ENCODE measurements around the gene PROM2. TPM values are rescaled to one million over a fixed set of nuclear protein-coding genes. Genes with fewer than 3 reads are reported as not detected.
A peak's percentile ranks its signal among the peaks of the same experiment; 100 is the strongest.

The PROM2 gene
- total RNA-seq, 1 donor from 2014 or later: 1.2 TPM

DNA sequence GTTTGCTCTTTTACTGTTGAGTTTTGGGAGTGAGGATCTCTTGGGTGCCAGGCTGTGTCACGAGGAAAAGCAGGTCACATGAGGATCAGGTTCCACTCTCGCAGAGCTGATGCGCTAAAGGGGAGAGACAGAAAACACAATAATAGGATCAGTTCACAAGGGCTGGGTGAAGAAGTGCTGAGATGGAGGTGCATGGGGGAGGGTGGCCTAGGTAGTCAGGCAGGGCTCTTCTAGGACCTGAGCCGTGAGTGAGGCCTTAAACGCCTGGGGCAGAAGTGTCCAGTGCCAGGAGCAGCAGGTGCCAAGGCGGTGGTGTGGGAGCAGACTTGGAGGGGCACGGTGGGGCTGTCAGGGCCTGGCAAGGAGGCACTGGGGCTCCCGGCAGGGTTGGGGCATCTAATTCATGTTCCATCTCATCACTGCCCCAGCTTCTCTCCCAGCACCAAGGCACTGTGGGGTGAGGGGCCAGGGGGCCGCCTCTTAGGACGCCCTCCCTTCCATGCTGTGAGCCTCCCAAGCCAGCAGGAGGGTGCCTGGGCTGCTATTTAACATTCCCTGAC lies 32.2 kb downstream of the PROM2 start:
- no peak for DNase-seq

DNA sequence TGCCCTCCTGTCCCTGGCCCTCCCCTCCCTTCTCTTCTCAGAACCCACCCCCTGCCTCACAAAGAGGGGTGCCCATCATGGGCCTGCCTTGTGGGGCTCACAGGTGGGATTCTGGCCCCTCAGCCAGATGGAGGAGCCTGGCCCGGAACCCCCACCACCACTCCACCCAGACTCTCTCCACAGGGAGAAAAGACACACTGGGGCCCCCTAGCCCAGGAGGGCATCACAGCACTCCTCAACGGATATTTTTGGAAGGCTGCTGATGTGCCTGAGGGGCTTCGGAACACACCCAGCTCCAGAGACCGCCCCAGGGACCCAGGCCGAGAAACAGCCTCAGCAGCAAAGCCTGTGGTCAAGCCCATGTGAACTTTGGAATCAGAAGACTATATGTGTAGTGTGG lies 32.8 kb downstream of the PROM2 start:
- DNase-seq: no peak

DNA sequence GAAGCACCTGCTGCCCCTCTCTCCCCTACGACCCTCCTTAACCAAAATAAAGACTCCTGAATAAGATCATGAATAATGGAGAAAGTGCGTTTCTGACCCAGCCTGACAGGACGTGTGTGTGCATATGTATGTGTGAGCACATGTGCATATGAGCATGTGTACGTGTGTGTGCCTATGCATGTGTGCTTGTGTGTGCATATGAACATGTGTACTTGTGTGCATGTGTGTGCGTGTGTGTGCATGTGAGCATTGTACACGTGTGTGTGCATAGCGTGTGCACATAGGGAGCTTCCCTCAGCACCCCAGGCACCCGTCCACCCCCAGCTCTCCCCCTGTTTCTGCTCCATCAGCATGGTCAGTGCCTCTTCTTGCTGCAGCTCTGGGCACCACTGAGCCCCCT lies 33.6 kb downstream of the PROM2 start:
- DNase-seq: no peak

DNA sequence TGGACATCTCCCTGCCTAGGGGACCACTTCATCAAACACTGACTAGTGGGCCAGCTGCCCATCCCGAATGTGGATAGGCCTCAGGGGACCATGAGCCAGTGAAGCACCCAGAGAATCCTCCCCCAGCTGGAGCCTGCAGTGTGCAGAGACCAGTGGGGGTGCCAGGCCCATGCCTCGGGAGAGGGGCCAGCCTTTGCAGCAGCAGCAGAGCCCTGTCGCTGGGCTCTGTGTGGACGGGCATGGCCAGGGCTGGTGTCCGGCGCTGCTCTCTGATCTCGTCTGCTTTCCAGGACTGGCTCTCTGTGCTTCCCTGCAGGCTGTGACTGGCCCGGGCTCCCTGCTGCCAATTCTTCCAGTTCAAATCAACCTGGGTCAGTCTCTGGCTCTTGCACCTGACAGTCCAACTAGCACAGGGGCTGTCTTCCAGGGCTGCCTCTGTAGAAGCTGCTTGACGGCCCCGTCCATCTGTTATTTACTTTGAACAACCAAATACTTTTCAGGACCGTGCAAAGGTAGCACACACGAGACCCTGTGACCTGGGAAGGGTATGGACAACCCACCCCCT lies 34.3 kb downstream of the PROM2 start:
- no peak for DNase-seq

DNA sequence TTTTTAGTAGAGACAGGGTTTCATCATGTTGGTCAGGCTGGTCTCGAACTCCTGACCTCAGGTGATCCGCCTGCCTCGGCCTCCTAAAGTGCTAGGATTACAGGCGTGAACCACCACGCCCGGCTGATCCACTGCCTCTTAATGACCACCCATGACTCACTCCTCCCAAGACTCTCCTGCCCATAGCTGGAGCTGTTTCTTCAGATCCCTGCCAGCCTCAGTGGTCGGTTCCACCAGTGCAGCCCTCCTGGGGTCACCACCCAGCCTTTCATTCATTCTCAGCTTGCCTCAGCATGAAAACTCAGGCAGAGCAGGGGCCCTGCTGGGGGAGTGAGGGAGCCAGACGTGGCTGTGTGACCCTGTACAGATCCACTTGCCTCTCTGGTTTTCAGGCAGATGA lies 35.4 kb downstream of the PROM2 start:
- DNase-seq: no peak

DNA sequence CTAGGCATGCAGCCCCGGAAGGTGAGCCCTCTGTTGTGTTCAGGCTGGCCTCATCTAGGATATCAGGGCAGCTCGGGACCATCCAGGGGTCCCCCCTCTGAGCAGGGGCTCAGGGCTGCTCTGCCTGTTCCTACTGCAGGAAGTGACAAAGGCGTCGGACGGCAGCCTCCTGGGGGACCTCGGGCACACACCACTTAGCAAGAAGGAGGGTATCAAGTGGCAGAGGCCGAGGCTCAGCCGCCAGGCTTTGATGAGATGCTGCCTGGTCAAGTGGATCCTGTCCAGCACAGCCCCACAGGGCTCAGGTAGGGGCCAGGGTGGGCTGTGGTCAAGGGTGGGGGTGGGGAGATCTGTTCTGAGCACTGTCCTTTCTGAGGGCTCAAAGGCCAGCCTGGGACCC lies 36.0 kb downstream of the PROM2 start:
- no peak for DNase-seq

DNA sequence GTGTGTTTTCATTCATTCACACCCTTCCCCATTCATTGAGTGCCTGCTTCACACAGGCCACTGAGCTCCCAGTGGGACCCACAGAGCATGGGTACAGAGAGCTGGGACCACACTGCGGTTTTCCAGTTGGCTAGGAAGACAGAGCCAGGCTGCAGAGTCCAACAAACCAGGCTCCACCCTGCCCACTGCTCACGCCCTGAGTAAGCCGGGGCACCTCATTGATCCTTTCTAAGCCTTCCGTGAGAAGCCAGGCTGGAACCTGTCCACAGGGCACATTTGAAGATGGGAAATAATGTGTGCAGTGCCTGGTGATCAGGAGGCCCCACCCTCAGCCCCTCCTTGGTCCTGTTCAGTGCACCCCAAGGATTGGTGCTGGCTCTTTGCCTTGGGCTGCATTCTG lies 36.4 kb downstream of the PROM2 start:
- DNase-seq: no peak

DNA sequence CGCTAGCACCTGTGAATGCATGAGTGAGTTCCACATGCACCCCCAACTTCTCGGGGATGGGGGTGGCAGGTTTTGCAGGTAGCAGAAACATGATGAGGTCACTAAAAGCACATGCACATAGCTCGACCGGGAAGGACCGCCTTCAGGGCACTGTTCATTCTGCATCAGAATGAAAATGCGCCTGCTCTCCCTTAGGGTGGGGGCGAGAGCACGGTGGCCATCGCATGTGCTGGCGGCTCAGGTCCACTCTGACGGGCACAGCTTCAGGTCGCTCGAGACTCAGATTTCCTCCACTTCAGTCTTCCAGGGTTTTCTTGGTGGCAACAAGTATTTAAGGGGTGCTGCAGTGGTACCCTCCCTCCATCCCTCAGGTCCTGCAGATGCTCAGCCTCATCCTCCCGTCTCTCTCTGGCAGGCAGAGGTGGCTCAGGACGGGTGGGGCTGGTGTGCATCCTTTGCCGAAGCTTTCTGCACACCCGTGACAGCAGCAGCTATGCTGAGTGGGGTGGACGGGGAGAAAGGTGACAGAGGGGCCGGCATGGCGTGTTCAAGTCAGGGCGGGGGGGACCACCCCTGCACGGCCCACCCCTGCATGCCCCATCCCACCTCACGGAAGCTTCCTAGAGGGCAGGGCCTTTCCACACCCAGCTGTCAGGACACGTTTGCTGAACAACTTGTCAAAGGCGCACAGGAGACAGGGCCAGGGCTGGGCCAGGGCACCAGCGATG lies 37.7 kb downstream of the PROM2 start:
- DNase-seq: peak; percentile 57

DNA sequence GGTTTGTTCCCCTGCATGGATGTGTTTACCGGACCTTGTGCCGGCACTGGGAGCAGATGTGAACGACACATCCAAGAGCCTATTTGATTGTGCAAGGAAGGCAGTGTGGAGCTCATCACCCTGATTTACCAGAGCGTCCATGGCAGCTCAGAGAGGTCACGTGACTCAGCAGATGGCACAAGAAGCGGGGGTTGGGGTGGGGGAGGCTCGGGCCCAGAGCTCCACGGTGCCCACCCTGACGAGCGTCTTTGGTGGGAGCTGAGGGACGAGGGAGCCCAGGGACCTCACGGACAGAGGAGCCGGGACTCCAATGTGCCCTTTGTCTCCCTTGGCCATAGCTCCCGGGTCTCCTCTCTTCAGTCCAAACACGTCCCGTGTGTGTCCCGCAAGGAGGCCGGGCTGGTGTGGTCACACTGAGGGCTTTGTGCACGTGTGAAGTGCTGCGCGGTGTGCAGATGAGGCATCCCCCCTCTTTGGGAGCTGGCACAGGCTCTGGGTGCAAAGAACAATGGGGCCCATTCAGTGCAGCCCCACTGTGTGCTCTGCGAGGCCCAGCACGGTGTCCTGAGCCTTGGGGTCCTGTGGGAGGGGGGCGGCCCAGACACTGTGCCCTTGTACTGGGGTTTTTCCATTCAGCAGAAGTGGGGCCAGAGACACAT lies 38.4 kb downstream of the PROM2 start:
- DNase-seq: peak; percentile 86

DNA sequence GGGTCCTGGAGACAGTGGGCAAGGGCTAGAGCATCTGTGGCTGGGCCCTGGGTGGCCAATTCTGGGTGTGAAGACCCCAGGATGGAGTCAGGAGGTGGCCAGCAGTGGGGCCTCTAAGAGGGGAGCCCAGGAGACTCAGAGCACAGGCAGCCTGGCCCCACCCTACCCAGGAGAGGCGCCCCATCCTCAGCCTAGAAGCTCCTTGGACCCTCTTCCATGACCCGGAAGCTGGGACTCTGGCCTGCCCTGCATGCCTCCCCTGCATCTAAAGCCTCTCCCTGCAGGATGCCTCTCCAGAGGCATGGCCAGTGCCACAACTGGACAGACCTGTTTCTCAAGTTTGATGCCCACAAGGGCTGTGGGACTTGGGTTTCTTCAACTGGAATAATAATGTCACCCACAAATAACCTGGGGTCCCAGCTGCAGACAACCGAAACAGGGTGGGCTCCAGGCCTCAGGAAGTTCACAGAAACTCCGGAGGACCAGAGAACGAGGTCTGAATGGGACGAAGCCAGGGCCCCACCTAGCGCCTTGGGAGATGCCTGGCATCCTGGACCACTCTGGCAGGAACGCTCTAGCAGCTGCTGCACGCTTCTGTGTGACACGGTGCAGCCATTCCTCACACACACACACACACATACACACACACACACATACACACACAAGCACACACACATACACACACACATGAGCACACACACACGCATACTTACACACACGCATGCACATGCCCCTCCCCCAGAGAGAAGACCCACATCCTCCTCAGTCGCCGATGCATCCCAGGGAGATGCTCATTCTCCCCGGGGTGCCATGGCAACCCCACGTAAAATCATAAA lies 39.3 kb downstream of the PROM2 start:
- no peak for DNase-seq

DNA sequence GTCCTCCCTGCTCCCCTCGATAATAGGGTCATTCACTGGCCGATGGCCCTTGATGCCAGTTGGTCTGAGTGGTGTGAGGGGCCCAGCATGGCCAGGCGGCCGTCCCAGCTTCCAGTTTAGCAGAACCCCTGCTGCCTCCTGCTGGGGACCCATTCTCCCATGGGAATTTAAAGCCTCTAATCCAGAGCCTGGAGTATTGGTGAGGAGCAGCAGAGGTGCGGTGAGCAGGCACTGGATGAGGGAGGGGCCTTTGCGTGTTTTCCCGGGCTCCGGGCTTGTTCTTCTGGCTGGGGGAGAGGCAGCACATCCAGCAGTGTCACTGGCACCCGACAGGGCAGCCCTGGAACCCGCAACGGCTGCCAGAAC lies 40.3 kb downstream of the PROM2 start:
- no peak for DNase-seq

DNA sequence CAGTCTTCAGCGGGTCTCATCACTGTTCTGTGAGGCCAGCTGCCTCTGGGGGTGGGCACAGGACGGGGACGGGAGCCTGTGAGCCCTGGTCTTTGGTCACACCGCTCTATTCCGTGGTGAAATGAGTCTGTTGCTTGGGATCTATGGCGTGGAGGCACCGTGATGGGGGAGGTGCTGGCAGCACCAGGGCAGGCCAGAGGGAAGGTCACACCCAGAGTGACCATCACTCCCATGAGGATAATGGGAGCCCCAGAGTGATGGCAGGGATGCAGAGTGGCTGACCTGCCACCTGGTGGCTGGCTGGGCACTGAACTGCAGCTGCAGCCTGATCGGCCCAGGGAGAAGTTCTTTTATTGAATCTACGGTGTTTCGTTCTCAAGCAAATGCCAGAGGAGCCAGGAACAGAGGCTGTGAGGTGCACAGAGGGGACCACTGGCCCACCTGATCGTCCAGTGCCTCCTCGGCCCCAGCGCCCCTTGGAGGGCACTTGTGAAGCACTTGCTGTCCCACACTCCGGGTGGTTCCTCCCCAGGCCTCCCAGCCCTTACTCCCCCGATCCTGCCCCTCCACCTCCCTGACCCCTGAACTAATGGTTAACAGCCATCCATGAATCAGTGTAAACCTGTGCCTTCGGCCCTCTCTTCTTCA lies 40.8 kb downstream of the PROM2 start:
- peak; percentile 29 for DNase-seq

DNA sequence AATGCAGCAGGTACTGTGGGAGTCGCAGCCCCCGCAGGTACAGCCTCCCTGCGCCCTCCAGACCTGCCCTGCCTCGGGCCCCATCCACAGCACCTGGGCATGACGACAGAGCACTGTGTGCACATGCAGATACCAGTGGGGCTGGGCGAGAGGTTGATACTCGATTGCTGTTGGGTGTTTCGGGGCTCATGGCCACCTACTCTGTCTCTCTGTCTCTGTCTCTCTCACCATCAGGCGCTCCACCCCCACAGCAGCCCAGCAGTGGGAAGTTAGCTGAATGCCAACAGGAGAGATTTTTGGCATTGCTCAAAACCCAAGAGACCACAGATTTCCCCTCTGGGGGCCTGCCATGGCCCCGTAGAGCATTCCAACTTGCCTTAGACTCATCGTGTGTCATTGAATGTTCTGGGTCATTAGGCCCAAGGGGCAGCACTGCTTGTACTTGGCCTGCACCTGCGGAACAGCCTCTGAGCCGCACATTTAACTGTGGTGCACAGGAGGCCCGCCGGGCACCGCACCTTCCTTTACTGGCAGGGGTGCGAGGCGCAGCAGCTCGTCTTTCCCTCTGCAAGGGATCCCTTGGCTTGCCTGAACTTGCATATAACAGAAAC lies 41.7 kb downstream of the PROM2 start:
- no peak for DNase-seq

DNA sequence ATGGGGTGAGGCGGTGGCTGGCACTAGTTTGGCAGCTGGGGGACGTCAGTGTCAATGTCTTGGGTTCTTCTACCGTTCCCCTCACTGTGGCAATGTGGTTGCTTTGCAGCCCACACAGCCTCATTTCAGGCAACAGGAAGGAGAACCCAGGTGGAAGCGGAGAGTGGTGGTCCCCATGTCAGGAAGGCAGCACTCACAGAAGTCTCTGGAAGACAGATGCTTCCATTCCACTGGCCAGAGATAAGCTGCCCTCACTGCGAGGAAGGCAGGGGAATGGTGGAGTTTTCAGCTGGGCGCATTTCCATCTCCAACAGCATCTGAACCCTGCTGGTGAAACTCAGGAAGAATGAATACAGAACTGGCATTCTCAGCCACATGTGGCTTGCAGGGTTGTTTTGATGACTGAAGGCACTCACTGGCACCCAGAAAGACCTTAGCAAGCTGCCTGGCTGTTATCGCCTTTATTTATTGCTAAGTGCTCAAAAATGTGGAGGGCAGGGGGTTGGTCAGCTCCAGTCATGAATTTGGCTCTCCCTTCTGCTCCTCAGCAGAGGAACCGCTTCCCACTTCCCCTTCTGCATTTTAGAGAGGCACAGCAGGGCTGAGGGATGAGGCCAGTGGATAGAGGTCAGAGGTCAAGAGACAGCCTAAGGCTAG lies 42.3 kb downstream of the PROM2 start:
- DNase-seq: no peak

DNA sequence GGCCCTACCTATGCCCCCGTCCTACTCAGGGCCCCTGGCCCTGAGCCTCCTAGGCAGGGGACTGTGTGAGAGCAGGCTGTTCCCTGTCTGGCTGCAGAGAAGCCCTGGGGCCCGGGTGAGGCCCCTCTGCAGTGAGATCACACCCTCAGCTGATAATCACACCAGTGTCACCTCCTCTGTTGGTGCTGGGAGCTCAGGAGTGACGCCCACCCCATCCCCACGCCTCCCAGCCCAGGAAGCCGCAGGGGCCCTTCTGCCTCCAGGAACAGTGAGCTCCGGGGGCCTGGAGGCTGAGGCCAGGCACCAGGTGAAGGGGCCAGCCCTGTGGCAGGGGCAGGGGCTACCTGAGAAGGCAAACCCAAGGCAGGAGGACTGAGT lies 42.9 kb downstream of the PROM2 start:
- DNase-seq: no peak

DNA sequence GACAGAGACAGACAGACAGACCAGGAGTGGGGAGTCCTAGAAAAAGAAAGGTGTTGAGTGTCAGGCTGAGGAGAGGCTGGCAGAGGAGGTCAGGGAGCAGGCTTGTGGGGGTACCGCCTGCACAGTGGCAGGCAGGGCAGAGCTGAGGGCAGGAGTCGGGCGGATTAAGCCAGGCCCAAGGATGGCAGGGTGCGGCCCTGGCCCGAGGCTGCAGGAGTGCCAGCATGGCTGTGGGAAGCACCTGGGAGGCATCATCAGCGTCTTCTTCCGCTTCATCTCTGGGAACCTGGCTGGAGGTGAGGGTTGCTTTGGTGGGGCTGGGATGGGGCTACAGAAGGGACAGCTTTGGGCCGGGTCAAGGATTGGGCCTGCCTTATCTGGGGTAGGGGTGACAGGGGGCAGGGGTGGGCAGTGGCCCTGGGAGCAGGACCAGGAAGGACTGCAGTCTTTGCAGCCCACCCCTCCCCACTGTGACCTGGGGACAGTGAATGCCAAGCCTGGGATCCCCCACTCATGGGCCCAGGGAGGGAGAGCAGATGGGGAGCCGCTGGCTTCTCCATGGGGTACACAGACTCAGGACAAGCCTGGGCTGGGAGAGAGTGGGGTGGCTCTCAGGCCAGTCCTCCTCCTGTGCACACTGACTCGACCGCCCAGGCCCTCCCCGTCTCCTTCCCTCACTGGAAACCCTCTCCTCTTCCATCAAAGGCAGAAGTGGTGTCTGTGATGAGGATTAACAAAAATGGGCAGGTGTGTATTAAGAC lies 43.6 kb downstream of the PROM2 start:
- no peak for DNase-seq

DNA sequence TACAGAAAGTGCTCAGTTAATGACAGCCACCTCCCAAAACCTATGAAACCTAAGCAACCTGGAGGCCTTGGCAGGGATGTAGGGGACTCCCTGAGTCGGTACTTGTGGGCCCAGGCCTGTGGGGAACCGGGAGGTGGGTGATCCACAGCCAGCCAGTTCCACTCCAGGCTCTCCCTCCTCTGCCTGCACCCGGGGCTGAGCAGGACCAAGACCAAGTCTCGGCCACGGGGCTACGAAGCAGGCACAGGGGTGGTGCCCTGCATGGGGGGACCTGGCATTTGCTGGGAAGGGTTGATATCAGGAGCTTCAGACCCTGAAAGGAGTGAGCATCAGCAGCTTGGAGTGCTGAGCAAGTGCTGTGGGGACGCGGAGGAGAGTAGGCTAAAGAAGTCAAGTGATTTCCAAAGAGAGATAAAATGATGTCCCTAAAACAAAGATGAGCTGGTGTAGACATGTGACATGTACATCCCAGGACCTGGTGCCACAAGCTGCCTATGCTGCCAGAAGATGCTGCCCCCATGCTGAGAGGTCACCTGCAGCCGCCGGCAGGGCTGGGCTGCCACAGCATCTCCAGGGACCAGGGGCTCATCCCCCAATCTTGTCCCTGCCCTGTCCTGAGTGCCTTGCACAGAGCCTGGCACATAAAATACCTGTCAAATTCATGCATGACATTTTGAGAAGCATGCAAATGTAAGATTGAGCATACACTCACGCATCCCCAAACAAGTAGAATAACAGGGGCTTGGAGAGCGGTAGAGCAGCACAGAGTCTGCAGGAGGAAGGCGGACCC lies 44.4 kb downstream of the PROM2 start:
- DNase-seq: no peak

DNA sequence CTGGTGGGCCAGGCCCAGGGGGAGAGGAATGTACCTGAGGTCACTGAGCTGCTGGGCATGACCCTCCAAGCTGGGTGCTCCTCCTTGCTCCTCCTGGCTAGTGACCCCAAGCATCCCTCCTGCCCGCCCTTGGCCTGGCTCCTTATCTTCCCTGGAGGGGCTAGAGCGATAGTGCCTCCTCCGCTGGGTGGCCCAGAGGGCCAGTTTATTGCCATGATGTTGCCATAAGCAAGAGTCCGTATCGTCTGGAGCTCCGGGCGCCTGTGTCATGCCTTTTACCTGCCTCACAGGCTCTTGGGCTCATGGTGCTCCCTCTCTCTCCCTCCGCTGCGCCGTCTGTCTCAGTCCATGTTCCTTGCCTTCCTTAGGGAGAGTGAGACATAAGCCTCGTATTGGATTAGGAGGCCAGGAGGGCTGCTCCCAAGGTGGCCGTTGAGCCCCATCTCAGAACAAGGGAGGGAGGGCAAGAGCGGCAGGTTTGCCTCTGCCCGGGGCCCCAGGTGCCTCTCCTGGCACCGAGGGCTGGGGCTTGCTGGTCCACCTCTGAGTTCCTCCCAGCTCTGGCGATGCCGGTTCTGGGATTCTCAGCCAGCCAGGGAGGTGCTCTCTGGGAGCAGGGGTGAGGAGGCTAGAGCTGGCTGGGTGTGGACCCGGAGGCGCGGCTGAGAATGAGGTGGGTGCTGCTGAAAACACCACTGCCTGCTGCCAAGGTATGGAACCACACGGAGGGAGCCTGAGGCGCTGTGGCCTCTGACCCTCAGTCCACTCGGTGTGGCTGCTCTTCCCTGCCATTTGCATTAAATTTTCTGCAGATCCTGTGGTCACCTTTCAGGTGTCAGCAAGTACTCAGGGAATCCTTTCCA lies 45.5 kb downstream of the PROM2 start:
- no peak for DNase-seq

DNA sequence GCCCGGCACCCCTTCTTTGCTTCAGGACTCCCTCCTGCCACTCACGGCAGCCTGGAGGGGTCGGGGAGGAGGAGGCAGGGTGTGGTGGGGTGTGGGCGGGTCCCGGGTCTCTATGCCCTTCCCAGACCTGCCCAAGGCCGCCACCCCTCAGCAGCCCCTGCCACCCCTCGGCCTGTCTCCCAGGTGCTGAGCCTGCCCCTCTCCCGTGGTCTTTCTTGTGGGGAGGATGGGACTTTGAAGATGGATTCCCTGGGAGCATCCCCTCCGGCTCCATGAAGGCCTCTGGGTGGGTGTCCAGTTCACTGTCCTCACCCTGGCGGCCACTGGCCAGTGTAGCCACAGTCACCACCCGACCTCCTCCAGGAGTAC lies 46.1 kb downstream of the PROM2 start:
- no peak for DNase-seq

Measured in occipital lobe (tissue), 2 donors.